Bronchial epithelial cell (primary cell): Measurements from ENCODE around the gene RAMP3. TPM values are rescaled to one million over a fixed set of nuclear protein-coding genes. Genes with fewer than 3 reads are reported as not detected.
A peak's percentile ranks its signal among the peaks of the same experiment; 100 is the strongest.

Experiments used
- DNase-seq: peaks from one replicate; pipeline ENCODE4 v3.0.0-alpha.2; 2010; ENCODE audit warnings: low read depth
- FAIRE-seq: peaks from 2 replicates; lab custom pipeline; 2011; peaks lifted over from hg19 to GRCh38; lab: Jason Lieb, UNC
- H3K27me3 ChIP-seq: 2 replicates; pipeline ENCODE4 v1.5.1; 2011; ENCODE audit warnings: low read length; ENCODE audit not compliant: control insufficient read depth, insufficient read depth
- H3K36me3 ChIP-seq: 2 replicates; pipeline ENCODE4 v1.5.1; 2011; ENCODE audit warnings: low read length; ENCODE audit not compliant: control insufficient read depth, insufficient read depth
- H3K4me3 ChIP-seq: 2 replicates; pipeline ENCODE4 v1.5.1; 2011; ENCODE audit warnings: mild to moderate bottlenecking, low read depth, low read length, control low read depth
- CTCF ChIP-seq: IDR thresholded peaks from 2 replicates; pipeline ENCODE4 v1.5.1; 2011; ENCODE audit warnings: mild to moderate bottlenecking, moderate library complexity, low read length, control low read depth, inconsistent platforms; ENCODE audit not compliant: insufficient read depth, severe bottlenecking
- total RNA-seq: library from RNA; depleted of rRNA; stranded (reverse); fragments of >200 nt; gene quantifications from 2 replicates; pipeline ENCODE4 v1.2.1, GENCODE V29; 2014

The RAMP3 gene
- total RNA-seq, 1 donor from 2014 or later = not detected

- Histone ChIP-seq H3K27me3 (peaks cover 1% of the 10 kb centered on the region), H3K36me3 (no peaks in the 10 kb centered on the region), H3K4me3 (no peak overlapping the region)
- no peak for TF ChIP-seq CTCF
- no peak for FAIRE-seq
- no peak for DNase-seq
Observed at GRCh38 chr7:45133352-45133751, 24.2 kb upstream of the RAMP3 start.

- H3K4me3 ChIP-seq = no peak overlapping the region
- H3K36me3 ChIP-seq = no peaks in the 10 kb centered on the region
- FAIRE-seq (no peak), DNase-seq (no peak)
- no peak for TF ChIP-seq CTCF
- peaks cover 1% of the 10 kb centered on the region for H3K27me3 ChIP-seq
Observed at GRCh38 chr7:45133877-45134276, 23.7 kb upstream of the RAMP3 start.

GRCh38 chr7:45136106-45137060 lies 21.2 kb upstream of the RAMP3 start:
- Histone ChIP-seq H3K27me3 (peaks cover 1% of the 10 kb centered on the region), H3K36me3 (no peaks in the 10 kb centered on the region), H3K4me3 (no peak overlapping the region)
- DNase-seq (peak; percentile 65), FAIRE-seq (no peak)
- TF ChIP-seq CTCF = peak; percentile 82

GRCh38 chr7:45138433-45139267 lies 18.9 kb upstream of the RAMP3 start:
- Histone ChIP-seq H3K27me3 (no peaks in the 10 kb centered on the region), H3K4me3 (no peak overlapping the region), H3K36me3 (no peaks in the 10 kb centered on the region)
- no peak for FAIRE-seq
- no peak for TF ChIP-seq CTCF
- no peak for DNase-seq

- no peak for FAIRE-seq
- no peaks in the 10 kb centered on the region for H3K27me3 ChIP-seq
- no peaks in the 10 kb centered on the region for H3K36me3 ChIP-seq
- DNase-seq = no peak
- no peak overlapping the region for H3K4me3 ChIP-seq
- TF ChIP-seq CTCF = no peak
Observed at GRCh38 chr7:45140827-45141226, 16.8 kb upstream of the RAMP3 start.
